ENCODE data around the gene IL20RB.
"Not testable (repeated sequence)": the region's sequence is repeated elsewhere in the genome, so short reads cannot be mapped to it uniquely, and the experiment has no call there.

IL20RB gene

GRCh38 chr3:136979204-136979603, 21.4 kb downstream of the IL20RB start:
- Histone ChIP-seq H3K9me3 (peaks cover 0 to 5% (median 0%) of the 10 kb centered on the region in 3 donors), H3K4me1 (no peaks in the 10 kb centered on the region), H3K4me3 (no peak overlapping the region), H3K27ac (no peak overlapping the region), H3K36me3 (no peaks in the 10 kb centered on the region), H3K27me3 (no peaks in the 10 kb centered on the region)
- intact Hi-C loops (cut with DNase I; ENCODE audit: low total_unique reads), result no loop called here
- no peak for TF ChIP-seq CTCF (IDR thresholded peaks at IDR 0.05)
- no peak for DNase-seq

GRCh38 chr3:136979684-136980083, 21.9 kb downstream of the IL20RB start:
- H3K27me3 ChIP-seq, result no peaks in the 10 kb centered on the region
- no peaks in the 10 kb centered on the region for H3K9me3 ChIP-seq
- intact Hi-C loops (cut with DNase I; ENCODE audit: low total_unique reads), result no loop called here
- H3K4me1 ChIP-seq, result no peaks in the 10 kb centered on the region
- no peak overlapping the region for H3K4me3 ChIP-seq
- H3K36me3 ChIP-seq, result no peaks in the 10 kb centered on the region
- no peak for TF ChIP-seq CTCF (IDR thresholded peaks at IDR 0.05)
- no peak overlapping the region for H3K27ac ChIP-seq
- DNase-seq, result no peak

GRCh38 chr3:136982033-136982432, 24.2 kb downstream of the IL20RB start:
- Histone ChIP-seq H3K27ac (no peak overlapping the region), H3K4me3 (no peak overlapping the region), H3K9me3 (no peaks in the 10 kb centered on the region), H3K36me3 (no peaks in the 10 kb centered on the region), H3K4me1 (no peaks in the 10 kb centered on the region), H3K27me3 (no peaks in the 10 kb centered on the region)
- no peak for TF ChIP-seq CTCF (IDR thresholded peaks at IDR 0.05)
- intact Hi-C loops (cut with DNase I; ENCODE audit: low total_unique reads), result no loop called here
- DNase-seq, result no peak

- Histone ChIP-seq H3K4me1 (no peaks in the 10 kb centered on the region), H3K9me3 (no peaks in the 10 kb centered on the region), H3K4me3 (no peak overlapping the region), H3K27me3 (no peaks in the 10 kb centered on the region), H3K27ac (no peak overlapping the region), H3K36me3 (no peaks in the 10 kb centered on the region)
- no peak for TF ChIP-seq CTCF (IDR thresholded peaks at IDR 0.05)
- intact Hi-C loops (cut with DNase I; ENCODE audit: low total_unique reads), result no loop called here
- no peak for DNase-seq
These were observed 24.8 kb downstream of the IL20RB start for GRCh38 chr3:136982520-136983138.

- Histone ChIP-seq H3K27ac (no peak overlapping the region), H3K4me1 (no peaks in the 10 kb centered on the region), H3K36me3 (no peaks in the 10 kb centered on the region), H3K4me3 (no peak overlapping the region), H3K9me3 (no peaks in the 10 kb centered on the region), H3K27me3 (no peaks in the 10 kb centered on the region)
- intact Hi-C loops (cut with DNase I; ENCODE audit: low total_unique reads), result no loop called here
- no peak for DNase-seq
- no peak for TF ChIP-seq CTCF (IDR thresholded peaks at IDR 0.05)
These were observed 27.1 kb downstream of the IL20RB start for GRCh38 chr3:136984837-136985236.

GRCh38 chr3:136987398-136987980, 29.7 kb downstream of the IL20RB start:
- DNase-seq; H3K27ac ChIP-seq; H3K36me3 ChIP-seq; intact Hi-C loops (cut with DNase I; ENCODE audit: low total_unique reads); H3K4me3 ChIP-seq; H3K9me3 ChIP-seq; H3K27me3 ChIP-seq; H3K4me1 ChIP-seq: not testable (repeated sequence)
